HG02852 (cell line): ENCODE measurements around the gene HCN3.

Source experiments
- ATAC-seq: cut with Tn5 transposase; IDR thresholded peaks from one replicate; pipeline ENCODE4 v1.9.1; 2021; ENCODE audit warnings: mild to moderate bottlenecking, moderate library complexity; ENCODE audit not compliant: unreplicated experiment

The HCN3 gene

GRCh38 chr1:155253797-155254196 is 23.5 kb upstream of the HCN3 start:
- ATAC-seq, result no peak

GRCh38 chr1:155254228-155254713 is 23.0 kb upstream of the HCN3 start:
- ATAC-seq, result no peak

- no peak for ATAC-seq
These were observed 22.5 kb upstream of the HCN3 start for GRCh38 chr1:155254714-155255242.

- ATAC-seq, result peak; percentile 64
These were observed 21.8 kb upstream of the HCN3 start, which contains the start of gene ENTREP3 for GRCh38 chr1:155255243-155256007. Gene ENTREP3 (minus strand): TSS chr1:155255483. CDS start chr1:155254877, 606 bp downstream.

- ATAC-seq, result no peak
These were observed 21.0 kb upstream of the HCN3 start for GRCh38 chr1:155256058-155256852.

- ATAC-seq, result no peak
These were observed 17.0 kb upstream of the HCN3 start for GRCh38 chr1:155260276-155260675.

- ATAC-seq, result no peak
These were observed 15.8 kb upstream of the HCN3 start for GRCh38 chr1:155261493-155261851.

- ATAC-seq, result peak; percentile 92
These were observed 15.2 kb upstream of the HCN3 start, which contains the start of gene SCAMP3 for GRCh38 chr1:155261852-155262673. Gene SCAMP3 (minus strand): TSS chr1:155262360. CDS start chr1:155262151, 209 bp downstream.

- ATAC-seq, result no peak
These were observed 14.2 kb upstream of the HCN3 start for GRCh38 chr1:155263067-155263466.

- ATAC-seq, result no peak
These were observed 10.7 kb upstream of the HCN3 start for GRCh38 chr1:155266553-155266952.

GRCh38 chr1:155267373-155267772 is 9.9 kb upstream of the HCN3 start:
- no peak for ATAC-seq

GRCh38 chr1:155268630-155269029 is 8.6 kb upstream of the HCN3 start:
- ATAC-seq, result no peak

GRCh38 chr1:155269381-155269780 is 7.9 kb upstream of the HCN3 start:
- no peak for ATAC-seq

GRCh38 chr1:155272466-155273342 is 4.6 kb upstream of the HCN3 start:
- ATAC-seq, result peak; percentile 30

- ATAC-seq, result peak; percentile 79
These were observed 3.7 kb upstream of the HCN3 start, which contains the start of gene CLK2 for GRCh38 chr1:155273343-155274245. Gene CLK2 (minus strand): TSS chr1:155273504. CDS start chr1:155270977, 2,527 bp downstream.

- ATAC-seq, result no peak
These were observed 832 bp downstream of the HCN3 start for GRCh38 chr1:155277902-155278688.

- ATAC-seq, result no peak
These were observed 1.5 kb downstream of the HCN3 start for GRCh38 chr1:155278689-155279160.

GRCh38 chr1:155279268-155279667 is 2.0 kb downstream of the HCN3 start:
- ATAC-seq, result no peak
